Calu3 (cell line): ENCODE measurements around the gene AEBP1. TPM values are rescaled to one million over a fixed set of nuclear protein-coding genes. Genes with fewer than 3 reads are reported as not detected.

Experiments
- BruUV-seq: library from RNA; stranded (reverse); fragments of 400-500 nt; replicated peaks from 2 replicates; lab custom pipeline; 2021; lab: Mats Ljungman, UMichigan
- CTCF ChIA-PET: fragments of 300-600 bp; sonication (Branson Sonifier 250); formaldehyde crosslinking; loops from one replicate; lab custom pipeline; 2022; ENCODE audit warnings: antibody characterized with exemption; lab: Charles Lee
- DNase-seq: peaks from one replicate; pipeline ENCODE4 v3.0.0; 2022
- H3K27ac Mint-ChIP-seq: one replicate; pipeline ENCODE4 v1.8.0; 2022; ENCODE audit warnings: mixed read lengths; ENCODE audit not compliant: unreplicated experiment
- H3K27me3 Mint-ChIP-seq: one replicate; pipeline ENCODE4 v1.8.0; 2022; ENCODE audit warnings: mixed read lengths; ENCODE audit not compliant: unreplicated experiment
- H3K36me3 Mint-ChIP-seq: one replicate; pipeline ENCODE4 v1.8.0; 2022; ENCODE audit warnings: mild to moderate bottlenecking, moderate library complexity, mixed read lengths; ENCODE audit not compliant: insufficient read depth, unreplicated experiment
- H3K4me1 Mint-ChIP-seq: one replicate; pipeline ENCODE4 v1.8.0; 2022; ENCODE audit warnings: mild to moderate bottlenecking, low read depth, mixed read lengths; ENCODE audit not compliant: unreplicated experiment
- H3K4me3 Mint-ChIP-seq: one replicate; pipeline ENCODE4 v1.8.0; 2022; ENCODE audit warnings: mild to moderate bottlenecking, low read depth, moderate library complexity, mixed read lengths; ENCODE audit not compliant: unreplicated experiment
- H3K9me3 Mint-ChIP-seq: one replicate; pipeline ENCODE4 v1.8.0; 2022; ENCODE audit warnings: low read depth, mixed read lengths; ENCODE audit not compliant: unreplicated experiment
- intact Hi-C: fragments of 100-400 bp; cut with micrococcal nuclease; formaldehyde crosslinking; loops from one replicate; pipeline ENCODE4 v1.10.0; 2022; ENCODE audit not compliant: unreplicated experiment
- total RNA-seq: library from RNA; stranded (reverse); gene quantifications from 2 replicates; pipeline ENCODE4 v1.2.3, GENCODE V29; 2022
- TF ChIP-seq, protein P1 (sequence below): fragments of 200-600 bp; IDR thresholded peaks from one replicate; pipeline ENCODE4 v1.8.0; 2022; ENCODE audit warnings: antibody characterized with exemption; ENCODE audit not compliant: unreplicated experiment

Gene AEBP1
- total RNA-seq, 1 experiment from 2014 or later, result not detected

DNA sequence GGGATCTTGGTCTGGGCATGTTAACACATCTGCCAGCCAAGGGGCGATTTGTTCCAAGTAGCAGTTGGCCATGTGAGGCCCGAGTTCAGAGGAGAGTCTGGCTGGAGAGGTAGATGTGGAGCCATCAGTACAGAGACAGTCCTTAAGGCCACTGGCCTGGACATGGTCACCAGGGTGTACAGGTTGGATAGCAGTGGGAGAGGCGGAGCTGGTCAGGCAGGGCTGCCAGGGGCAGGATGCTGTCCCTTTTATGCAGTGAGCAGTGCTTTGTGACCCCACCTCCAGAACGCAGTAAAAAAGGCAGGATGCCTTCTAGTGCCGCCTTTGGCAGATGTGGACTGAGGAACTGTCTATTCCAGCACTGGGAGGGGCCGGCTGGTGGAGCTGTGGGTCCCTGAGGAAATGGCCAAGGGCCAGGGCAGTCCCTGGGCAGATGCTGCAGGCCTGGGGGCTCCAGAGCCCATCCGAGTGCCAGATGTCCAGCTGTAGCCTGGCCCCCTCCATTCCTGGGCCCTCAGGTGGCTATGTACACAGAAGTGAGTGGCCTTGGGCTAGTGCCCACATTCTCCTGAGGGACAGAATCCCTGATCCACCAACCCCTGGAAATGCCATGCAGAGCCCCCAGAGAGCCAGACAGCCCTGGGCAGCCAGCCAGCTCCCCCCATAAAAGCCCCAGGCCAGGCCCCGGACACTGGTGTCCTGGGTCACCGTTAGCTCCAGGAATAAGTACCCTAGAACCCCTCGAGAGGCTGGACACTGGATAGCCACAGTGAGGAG lies 54.1 kb downstream of the AEBP1 start:
- no TSS peak for BruUV-seq
- Mint-ChIP-seq H3K27me3 (peaks cover 71% of the 10 kb centered on the region), H3K4me3 (no peak overlapping the region), H3K9me3 (no peaks in the 10 kb centered on the region), H3K36me3 (no peaks in the 10 kb centered on the region), H3K27ac (no peak overlapping the region), H3K4me1 (no peaks in the 10 kb centered on the region)
- intact Hi-C loops, result no loop called here
- CTCF ChIA-PET, result interaction anchor here (0.5 to 1.2 kb wide), 3 partner anchors 9 to 54 kb away, joined by 3 to 4 read pairs (median 4); no protein-coding TSS in a partner anchor
- DNase-seq, result no peak
- TF ChIP-seq, protein P1, sequence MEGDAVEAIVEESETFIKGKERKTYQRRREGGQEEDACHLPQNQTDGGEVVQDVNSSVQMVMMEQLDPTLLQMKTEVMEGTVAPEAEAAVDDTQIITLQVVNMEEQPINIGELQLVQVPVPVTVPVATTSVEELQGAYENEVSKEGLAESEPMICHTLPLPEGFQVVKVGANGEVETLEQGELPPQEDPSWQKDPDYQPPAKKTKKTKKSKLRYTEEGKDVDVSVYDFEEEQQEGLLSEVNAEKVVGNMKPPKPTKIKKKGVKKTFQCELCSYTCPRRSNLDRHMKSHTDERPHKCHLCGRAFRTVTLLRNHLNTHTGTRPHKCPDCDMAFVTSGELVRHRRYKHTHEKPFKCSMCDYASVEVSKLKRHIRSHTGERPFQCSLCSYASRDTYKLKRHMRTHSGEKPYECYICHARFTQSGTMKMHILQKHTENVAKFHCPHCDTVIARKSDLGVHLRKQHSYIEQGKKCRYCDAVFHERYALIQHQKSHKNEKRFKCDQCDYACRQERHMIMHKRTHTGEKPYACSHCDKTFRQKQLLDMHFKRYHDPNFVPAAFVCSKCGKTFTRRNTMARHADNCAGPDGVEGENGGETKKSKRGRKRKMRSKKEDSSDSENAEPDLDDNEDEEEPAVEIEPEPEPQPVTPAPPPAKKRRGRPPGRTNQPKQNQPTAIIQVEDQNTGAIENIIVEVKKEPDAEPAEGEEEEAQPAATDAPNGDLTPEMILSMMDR, result no peak

DNA sequence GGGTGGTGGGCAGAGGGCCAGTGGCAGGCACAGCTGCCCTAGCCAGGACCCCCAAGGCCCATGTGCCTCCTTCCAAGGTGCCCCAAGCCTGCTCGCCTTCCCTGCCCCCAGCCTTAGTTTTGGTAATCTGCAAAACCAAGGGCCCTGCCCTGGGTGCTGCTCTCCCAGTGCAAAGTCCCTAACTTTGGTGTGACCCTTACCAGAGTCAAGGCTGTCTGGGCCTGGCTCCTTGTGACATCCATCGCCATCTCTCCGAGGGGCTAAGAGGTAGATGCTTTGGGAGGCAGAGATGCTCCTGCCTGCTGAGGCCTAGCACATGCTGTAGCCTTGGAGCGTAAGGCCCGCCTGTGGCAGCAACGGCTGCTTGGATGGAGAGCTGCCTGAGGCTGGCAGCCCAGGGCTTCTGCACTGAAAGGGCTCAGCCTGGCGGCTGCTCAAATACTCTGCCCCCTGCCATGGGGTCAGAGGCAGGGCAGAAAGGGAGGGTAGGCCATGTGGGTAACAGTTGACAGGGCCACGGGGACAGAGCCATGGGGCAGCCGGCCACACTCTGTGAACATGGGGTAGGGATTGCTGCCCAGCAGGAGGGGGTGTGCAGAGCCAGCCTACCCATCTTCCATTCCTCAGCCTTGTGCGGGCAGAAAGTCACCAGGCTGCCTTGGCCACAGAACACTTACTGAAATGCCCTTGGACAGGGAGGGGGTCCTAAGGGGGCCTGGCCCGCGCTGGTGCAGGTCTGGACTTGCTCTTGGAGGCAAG lies 54.9 kb downstream of the AEBP1 start:
- BruUV-seq, result no TSS peak
- H3K4me1 Mint-ChIP-seq, result no peaks in the 10 kb centered on the region
- no peaks in the 10 kb centered on the region for H3K36me3 Mint-ChIP-seq
- H3K27ac Mint-ChIP-seq, result no peak overlapping the region
- intact Hi-C loops, result no loop called here
- peaks cover 78% of the 10 kb centered on the region for H3K27me3 Mint-ChIP-seq
- no peak overlapping the region for H3K4me3 Mint-ChIP-seq
- TF ChIP-seq, protein P1, result no peak
- H3K9me3 Mint-ChIP-seq, result no peaks in the 10 kb centered on the region
- DNase-seq, result no peak
- CTCF ChIA-PET, result interaction anchor here (0.9 to 1.2 kb wide), 2 partner anchors 9 to 28 kb away, joined by 3 to 4 read pairs; no protein-coding TSS in a partner anchor

- no peak for DNase-seq
- Mint-ChIP-seq H3K9me3 (no peaks in the 10 kb centered on the region), H3K27me3 (peaks cover 78% of the 10 kb centered on the region), H3K4me3 (no peak overlapping the region), H3K4me1 (no peaks in the 10 kb centered on the region), H3K36me3 (no peaks in the 10 kb centered on the region), H3K27ac (no peak overlapping the region)
- no TSS peak for BruUV-seq
- intact Hi-C loops, result no loop called here
- TF ChIP-seq, protein P1, result no peak
- CTCF ChIA-PET, result no interaction called here
Measured at GRCh38 chr7:44159824-44160630, 55.9 kb downstream of the AEBP1 start.

DNA sequence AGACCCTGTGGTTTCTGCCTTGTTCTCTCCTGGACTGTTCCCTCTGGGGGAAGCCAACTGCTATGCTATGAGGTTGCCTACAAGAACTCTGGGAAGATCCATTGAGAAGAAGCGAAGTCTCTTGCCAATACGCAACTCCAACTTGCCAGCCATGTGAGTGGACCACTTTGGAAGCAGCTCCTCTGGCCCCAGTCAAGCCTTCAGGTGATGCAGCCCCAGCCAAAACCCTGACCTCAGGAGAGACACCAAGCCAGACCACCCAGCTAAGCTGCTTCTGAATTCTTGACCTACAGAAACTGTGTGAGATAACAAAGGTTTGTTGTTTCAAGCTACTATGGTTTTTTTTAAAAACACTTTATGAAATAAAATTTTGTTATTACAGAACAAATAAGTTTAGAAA lies 57.2 kb downstream of the AEBP1 start:
- Mint-ChIP-seq H3K4me1 (no peaks in the 10 kb centered on the region), H3K27me3 (peaks cover 79% of the 10 kb centered on the region), H3K27ac (no peak overlapping the region), H3K9me3 (peaks cover 2% of the 10 kb centered on the region), H3K36me3 (no peaks in the 10 kb centered on the region), H3K4me3 (no peak overlapping the region)
- DNase-seq, result no peak
- TF ChIP-seq, protein P1, result no peak
- BruUV-seq, result no TSS peak
- CTCF ChIA-PET, result interaction anchor here (0.6 kb wide), 1 partner anchor 65 kb away, joined by 6 read pairs; no protein-coding TSS in a partner anchor
- intact Hi-C loops, result no loop called here
